ENCODE results near the gene UNC5A.

The UNC5A gene

GRCh38 chr5:176832162-176832561 lies 21.8 kb downstream of the UNC5A start:
- no peak overlapping the region for H3K4me3 ChIP-seq (ENCODE audit: low read depth, low read length)
- no peak overlapping the region for H3K27ac ChIP-seq
- no peak for TF ChIP-seq CTCF (IDR thresholded peaks at IDR 0.05; ENCODE audit: low read depth, low read length, missing control alignments)
- in situ Hi-C loops (cut with HindIII; ENCODE audit: low pct_ligation_motif_present, low sequenced_read_pairs) = no loop called here
- no peaks in the 10 kb centered on the region for H3K27me3 ChIP-seq (replicated peaks)
- no peak for DNase-seq
- H3K36me3 ChIP-seq (replicated peaks) = no peaks in the 10 kb centered on the region

- TF ChIP-seq CTCF (IDR thresholded peaks at IDR 0.05; ENCODE audit: low read depth, low read length, missing control alignments) = no peak
- in situ Hi-C loops (cut with HindIII; ENCODE audit: low pct_ligation_motif_present, low sequenced_read_pairs) = no loop called here
- DNase-seq = no peak
- Histone ChIP-seq H3K4me3 (ENCODE audit: low read depth, low read length) (no peak overlapping the region), H3K36me3 (replicated peaks) (no peaks in the 10 kb centered on the region), H3K27ac (no peak overlapping the region), H3K27me3 (replicated peaks) (no peaks in the 10 kb centered on the region)
Observed at GRCh38 chr5:176833286-176833685, 22.9 kb downstream of the UNC5A start.

GRCh38 chr5:176835918-176836317 lies 25.6 kb downstream of the UNC5A start:
- H3K4me3 ChIP-seq (ENCODE audit: low read depth, low read length) = no peak overlapping the region
- no peak overlapping the region for H3K27ac ChIP-seq
- no peaks in the 10 kb centered on the region for H3K36me3 ChIP-seq (replicated peaks)
- in situ Hi-C loops (cut with HindIII; ENCODE audit: low pct_ligation_motif_present, low sequenced_read_pairs) = no loop called here
- no peak for DNase-seq
- no peaks in the 10 kb centered on the region for H3K27me3 ChIP-seq (replicated peaks)
- no peak for TF ChIP-seq CTCF (IDR thresholded peaks at IDR 0.05; ENCODE audit: low read depth, low read length, missing control alignments)

GRCh38 chr5:176836811-176837706 lies 26.7 kb downstream of the UNC5A start:
- H3K27ac ChIP-seq = no peak overlapping the region
- H3K36me3 ChIP-seq (replicated peaks) = no peaks in the 10 kb centered on the region
- H3K4me3 ChIP-seq (ENCODE audit: low read depth, low read length) = no peak overlapping the region
- no peak for TF ChIP-seq CTCF (IDR thresholded peaks at IDR 0.05; ENCODE audit: low read depth, low read length, missing control alignments)
- in situ Hi-C loops (cut with HindIII; ENCODE audit: low pct_ligation_motif_present, low sequenced_read_pairs) = no loop called here
- no peak for DNase-seq
- H3K27me3 ChIP-seq (replicated peaks) = peaks cover 4% of the 10 kb centered on the region

GRCh38 chr5:176837707-176838115 lies 27.4 kb downstream of the UNC5A start:
- TF ChIP-seq CTCF (IDR thresholded peaks at IDR 0.05; ENCODE audit: low read depth, low read length, missing control alignments) = no peak
- H3K36me3 ChIP-seq (replicated peaks) = no peaks in the 10 kb centered on the region
- no peak overlapping the region for H3K27ac ChIP-seq
- peaks cover 4% of the 10 kb centered on the region for H3K27me3 ChIP-seq (replicated peaks)
- no peak overlapping the region for H3K4me3 ChIP-seq (ENCODE audit: low read depth, low read length)
- peak; percentile 88 for DNase-seq
- in situ Hi-C loops (cut with HindIII; ENCODE audit: low pct_ligation_motif_present, low sequenced_read_pairs) = no loop called here
